ENCODE measurements around the gene TAF1D.
A peak's percentile ranks its signal among the peaks of the same experiment; 100 is the strongest.
"Not testable (repeated sequence)": the region's sequence is repeated elsewhere in the genome, so short reads cannot be mapped to it uniquely, and the experiment has no call there.

Gene TAF1D, protein sequence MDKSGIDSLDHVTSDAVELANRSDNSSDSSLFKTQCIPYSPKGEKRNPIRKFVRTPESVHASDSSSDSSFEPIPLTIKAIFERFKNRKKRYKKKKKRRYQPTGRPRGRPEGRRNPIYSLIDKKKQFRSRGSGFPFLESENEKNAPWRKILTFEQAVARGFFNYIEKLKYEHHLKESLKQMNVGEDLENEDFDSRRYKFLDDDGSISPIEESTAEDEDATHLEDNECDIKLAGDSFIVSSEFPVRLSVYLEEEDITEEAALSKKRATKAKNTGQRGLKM

DNA sequence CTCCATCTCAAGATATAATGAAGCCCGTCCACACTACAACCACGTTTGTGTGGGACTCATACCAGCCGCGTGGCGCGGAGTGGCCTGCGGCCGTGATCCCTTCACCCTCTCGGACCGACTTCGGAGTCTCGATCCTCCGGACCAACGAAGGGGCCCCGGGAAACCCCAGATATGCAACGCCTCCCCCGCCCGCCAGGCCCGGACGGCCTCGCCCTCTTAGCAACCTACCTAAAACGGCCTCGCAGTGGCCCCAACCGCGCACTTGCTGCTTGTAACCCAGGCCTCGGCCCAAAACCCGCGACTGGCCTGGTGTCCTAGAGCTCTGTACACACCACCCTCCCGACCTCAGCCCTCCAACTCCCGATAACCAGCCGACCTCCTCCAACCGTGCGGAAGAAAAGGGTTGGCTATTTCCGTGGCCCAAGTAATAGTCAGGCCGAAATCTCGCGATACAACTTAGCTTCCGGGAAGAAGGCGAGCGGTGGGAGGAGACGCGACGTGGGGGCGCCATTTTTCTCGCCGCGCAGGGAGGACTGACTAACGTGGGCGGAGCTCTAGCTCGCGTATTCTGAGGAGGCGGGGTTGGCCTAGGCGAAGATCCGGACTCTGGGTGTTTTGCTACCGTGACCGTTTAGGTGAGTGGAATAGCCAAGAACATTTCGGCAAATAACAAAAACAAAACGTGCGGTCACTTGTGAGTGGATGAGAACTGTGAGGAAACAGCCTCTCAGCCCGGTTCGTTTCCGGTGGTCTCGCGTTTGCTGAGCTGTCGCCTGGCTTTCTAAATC lies at the start of gene TAF1D, which contains the start of gene C11orf54:
Gene TAF1D, minus strand, starts transcription at position 402 of the 788 bp plus-strand sequence. CDS start 2,191 bp downstream, outside the sequence.
Gene C11orf54, plus strand, starts transcription at position 579 of the 788 bp plus-strand sequence. CDS start 5,722 bp downstream, outside the sequence.
- DNase-seq (ENCODE audit: low spot score), result peak; percentile 98

DNA sequence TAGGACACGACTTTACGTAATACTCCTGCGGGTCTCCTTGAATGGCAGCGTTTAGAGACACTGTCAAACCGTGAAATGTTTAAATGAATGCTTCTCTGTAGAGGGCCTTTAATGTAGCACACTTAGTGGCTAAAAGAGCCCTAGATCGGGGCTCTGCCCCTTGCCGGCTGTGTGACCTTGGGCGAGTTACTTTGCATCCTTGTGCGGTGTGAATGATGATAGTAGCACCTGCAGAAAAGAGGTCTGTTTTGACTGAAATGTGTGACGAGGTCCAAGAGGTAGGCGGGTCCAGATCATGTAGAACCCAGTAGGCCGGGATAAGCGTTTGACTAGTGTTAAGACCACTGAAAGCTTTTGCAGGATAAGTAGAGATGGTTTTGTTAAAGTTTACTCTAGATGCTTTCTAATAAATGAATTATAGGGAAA lies 43.7 kb upstream of the TAF1D start:
- no peak for DNase-seq (ENCODE audit: low spot score)

DNA sequence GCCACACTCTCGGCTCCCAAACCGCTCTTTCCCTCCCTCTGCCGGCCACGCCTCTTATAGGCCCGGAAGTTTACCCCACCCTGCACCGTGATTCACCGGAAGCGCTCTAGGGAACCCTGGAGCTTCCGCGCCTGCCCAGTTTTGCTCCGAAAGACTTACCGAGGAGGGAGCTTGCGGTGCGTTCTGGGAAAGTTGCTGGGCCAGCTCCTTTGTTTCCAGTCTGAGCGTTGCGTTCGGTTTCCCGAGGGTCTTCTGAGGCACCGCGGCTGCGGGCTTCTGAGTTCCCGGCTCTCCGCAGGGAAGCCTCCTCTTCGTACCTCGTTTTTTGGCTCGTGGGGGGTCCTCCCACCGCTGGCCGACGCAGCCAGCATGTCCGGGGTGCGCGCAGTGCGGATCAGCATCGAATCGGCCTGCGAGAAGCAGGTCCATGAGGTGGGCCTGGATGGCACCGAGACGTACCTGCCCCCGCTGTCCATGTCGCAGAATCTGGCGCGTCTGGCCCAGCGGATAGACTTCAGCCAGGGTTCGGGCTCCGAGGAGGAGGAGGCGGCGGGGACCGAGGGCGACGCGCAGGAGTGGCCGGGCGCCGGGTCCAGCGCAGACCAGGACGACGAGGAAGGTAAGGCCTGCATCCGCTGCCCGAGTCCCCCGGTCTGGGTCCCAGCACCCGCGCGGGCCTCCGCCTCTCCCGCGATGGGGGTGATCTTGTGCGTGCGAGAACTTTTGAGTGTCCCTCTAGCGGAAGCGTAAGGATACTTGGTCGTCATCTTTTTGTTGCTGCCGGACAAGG lies 43.0 kb upstream of the TAF1D start, which contains the start of gene MED17:
Gene MED17, plus strand, starts transcription at position 138 of the 790 bp plus-strand sequence. Its CDS starts 232 bp downstream, at position 370.
- DNase-seq (ENCODE audit: low spot score), result peak; percentile 99

DNA sequence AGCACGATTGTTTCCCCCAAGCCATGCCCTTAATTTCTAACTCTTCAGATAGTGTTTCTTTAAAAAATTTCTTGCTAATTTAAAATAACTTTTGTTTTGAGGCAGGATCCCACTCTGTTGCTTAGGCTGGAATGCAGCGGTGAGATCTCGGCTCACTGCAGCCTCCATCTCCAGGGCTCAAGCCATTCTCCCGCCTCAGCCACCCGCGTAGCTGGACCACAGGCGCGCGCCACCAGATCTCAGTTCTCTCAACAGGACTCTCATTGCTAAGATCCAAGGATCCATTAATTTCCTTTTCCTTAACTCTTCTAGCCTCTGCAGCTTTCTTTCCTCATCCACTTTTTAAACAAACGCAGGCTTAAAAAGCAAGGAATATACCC lies 42.5 kb upstream of the TAF1D start:
- DNase-seq (ENCODE audit: low spot score), result peak; percentile 13

DNA sequence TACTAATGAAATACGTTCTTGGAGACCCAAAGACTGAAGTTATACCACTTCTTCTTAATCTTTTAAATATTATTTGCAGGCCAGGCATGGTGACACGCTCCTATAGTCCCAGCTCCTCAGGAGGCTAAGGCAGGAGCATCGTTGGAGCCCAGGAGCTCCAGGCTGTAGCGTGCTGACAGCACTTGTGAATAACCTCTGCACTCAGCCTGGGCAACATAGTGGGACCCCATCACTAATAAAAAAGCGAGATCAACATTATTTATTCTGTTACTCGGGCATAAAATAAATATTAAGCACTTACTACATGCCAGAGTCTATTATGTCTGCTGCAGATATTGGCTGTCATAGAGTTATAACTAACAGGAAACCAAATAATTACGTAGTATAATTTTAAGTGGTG lies 42.1 kb upstream of the TAF1D start:
- DNase-seq (ENCODE audit: low spot score), result no peak

DNA sequence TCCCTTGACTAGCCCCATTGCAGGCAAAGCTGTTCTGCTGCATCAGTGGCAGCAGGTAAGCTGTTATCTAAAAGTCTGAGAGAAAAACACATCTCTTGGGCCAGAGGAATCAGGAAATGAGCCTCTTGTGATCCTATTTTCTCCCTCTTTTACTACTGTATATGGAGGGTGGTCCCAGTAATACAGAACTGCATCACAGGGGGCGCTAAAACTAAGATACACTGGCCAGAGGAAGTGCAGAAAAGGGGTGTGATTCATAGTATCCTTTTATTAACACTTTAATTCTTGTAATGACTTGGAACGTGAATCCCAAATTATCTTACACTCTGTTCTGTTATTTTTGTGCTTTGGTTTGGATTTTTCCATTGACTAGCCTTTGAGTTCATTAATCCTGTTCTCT lies 34.0 kb upstream of the TAF1D start:
- DNase-seq (ENCODE audit: low spot score), result no peak

DNA sequence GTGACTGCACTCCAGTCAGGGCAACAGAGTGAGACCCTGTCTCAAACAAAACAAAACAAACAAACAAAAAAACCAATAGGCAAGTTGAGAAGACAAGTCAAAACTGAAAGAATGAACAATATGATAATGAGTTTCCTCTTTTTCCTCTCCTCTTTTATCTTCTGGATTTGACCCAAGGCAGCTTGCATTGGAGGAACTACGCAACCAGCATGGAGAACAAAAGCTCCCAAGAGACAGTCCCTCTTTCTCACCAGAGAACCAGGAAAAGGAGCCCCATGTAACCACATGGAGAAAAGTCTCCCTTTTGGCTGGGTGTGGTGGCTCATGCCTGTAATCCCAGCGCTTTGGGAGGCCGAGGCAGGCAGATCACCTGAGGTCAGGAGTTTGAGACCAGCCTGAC lies 33.3 kb upstream of the TAF1D start:
- not testable (repeated sequence) for DNase-seq (ENCODE audit: low spot score)

DNA sequence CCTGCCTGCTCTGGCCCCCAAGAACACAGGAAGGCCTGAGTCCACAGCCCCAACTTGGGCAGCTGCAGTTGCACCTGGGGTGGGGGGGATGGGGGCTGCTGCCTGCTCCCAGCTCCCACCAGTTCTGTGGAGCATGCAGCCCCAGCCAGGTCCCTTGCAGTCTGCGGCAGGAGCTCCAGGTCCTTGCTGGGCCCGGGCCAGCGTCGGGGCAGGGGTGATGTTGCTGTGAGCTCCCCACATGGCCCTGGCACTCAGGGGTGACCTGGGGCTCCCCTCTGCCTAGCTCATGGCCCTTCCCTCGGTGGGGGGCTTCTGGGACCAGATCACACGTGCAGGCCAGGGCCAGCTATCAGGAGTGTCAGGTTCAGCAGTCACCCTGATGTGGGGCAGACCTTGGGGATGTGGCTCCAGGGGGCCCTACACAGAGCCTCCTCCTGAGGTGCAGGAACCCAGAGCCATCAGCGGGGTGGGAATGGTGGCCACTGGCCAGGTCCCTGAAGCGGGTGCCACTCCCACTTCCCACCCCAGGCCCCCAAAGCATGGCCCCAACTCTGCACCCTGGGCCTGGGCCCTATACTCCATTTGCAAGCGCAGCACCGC lies 32.4 kb upstream of the TAF1D start:
- DNase-seq (ENCODE audit: low spot score), result no peak

DNA sequence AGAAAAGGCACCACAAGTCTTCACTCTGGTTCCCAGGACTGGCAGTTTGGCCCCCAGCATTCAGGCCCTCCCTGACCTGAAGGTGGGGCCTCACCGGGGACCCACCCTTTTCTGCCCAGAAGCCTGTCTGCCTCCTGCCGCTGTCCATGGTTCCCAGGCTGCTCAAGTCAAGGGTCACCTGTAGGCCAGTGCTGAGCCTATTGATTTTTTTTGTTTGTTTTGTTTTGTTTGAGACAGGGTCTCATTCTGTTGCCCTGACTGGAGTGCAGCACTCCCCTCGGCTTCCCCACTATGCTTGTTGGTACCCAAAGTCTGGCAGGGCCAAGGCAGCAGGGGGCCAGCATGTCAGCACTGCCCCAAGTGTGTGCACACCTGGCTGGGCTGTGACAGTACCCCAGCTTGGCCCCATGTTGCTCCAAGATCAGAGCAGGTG lies 31.8 kb upstream of the TAF1D start:
- DNase-seq (ENCODE audit: low spot score), result no peak

DNA sequence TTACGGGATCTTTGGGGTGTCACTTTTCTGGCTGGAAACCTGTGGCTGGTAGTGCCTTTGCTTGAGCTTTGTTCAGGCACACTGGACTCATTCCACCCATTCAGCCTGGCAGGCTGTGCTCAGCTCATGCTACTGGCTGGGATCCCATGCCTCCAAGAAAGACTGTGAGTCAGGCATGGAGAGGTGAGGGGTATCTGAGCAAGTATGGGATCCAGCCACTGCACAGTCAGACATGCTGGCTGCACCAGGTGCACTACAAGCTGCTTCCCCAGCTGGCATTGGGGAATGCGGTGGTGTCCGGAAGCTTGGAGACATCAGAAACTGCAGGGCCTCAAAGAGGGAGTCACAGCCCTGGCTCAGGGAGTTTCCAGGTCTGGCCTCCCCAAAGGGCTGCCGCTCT lies 30.8 kb upstream of the TAF1D start:
- DNase-seq (ENCODE audit: low spot score), result no peak

DNA sequence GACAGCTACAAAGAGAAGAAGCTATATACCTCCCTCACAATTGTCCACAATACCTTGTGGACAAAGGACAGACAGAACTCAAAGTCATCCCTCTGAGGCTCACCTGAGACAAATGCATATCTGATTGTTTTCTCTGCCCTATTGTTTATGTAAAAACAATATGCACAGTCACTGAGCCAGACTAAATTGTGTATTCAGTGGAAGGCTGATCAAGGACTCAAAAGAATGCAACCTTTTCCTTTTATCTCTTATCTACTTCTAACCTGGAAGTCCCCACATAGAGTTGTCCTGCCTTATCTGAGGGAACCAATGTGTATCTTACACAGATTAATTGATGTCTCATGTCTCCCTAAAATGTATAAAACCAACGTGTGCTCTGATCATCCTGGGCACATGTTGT lies 28.9 kb upstream of the TAF1D start:
- no peak for DNase-seq (ENCODE audit: low spot score)

DNA sequence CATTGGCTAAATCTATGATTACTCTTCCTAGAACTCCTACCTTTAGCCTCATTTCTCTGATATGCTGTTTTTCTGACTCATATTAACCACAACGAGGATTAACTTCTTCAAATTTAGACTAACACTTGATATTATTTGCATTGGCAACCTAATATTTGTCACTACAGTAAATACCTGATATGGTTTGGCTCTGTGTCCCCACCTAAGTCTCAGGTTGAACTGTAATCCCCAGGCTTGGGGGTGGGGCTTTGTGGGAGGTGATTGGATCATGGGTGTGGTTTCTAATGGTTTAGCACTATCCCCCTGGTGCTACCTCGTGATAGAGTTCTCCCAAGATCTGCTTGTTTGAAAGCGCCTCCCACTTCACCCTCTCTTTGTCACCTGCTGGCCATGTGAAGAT lies 25.7 kb upstream of the TAF1D start:
- no peak for DNase-seq (ENCODE audit: low spot score)

DNA sequence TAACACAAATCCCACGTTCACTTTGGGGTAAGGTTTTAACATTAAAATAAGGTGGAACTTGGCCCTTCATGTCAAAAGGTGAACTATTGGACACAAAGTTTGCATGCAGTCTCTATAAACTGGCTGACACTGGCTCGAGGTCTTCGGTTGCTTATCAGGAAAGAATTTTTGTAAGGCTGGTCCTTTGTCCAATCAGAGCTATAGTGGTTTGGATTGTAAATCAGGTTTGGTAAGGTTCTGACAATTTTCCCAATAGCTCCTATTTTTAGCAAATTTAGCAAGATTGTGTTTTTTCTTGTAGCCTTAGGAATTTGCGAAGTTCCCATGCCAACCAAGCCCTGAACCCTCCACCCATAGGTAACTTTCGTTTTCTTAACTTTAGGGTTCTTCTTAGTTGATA lies 25.2 kb upstream of the TAF1D start:
- DNase-seq (ENCODE audit: low spot score), result no peak

DNA sequence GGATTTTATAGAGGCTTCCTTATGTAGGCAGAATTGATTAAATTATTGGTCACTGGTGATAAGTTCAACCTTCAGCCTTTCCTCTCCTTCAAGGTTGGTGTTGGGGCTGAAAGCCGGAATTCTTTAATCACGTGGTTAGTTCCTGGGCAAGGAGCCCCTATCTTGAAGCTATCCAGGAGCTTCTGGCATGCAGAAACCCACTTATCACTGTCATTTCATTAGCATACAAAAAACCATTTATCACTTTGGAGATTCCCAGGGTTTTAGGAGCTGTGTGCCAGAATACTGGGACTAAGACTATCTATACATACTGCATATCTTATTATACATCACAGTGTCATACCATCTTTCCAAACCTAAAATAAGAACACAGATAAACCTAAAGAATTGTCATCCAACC lies 24.3 kb upstream of the TAF1D start:
- no peak for DNase-seq (ENCODE audit: low spot score)

DNA sequence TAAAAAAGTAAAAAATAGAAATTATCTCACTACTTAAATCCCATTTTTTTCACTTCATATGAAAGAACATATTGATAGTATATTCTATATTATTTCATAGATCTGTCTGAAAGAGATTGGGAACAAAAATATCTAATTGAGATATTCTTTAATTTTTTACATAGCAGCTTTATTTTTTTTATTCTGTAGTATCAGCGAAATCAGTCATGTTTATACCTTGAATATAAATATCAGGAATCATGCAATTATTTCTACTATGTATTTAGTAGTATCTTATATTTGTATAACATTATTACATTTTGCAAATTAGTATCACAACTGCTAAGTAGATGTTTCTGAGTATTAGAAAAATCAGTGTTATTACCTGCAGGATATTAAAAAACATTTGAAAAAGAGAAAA lies 20.6 kb upstream of the TAF1D start:
- no peak for DNase-seq (ENCODE audit: low spot score)

DNA sequence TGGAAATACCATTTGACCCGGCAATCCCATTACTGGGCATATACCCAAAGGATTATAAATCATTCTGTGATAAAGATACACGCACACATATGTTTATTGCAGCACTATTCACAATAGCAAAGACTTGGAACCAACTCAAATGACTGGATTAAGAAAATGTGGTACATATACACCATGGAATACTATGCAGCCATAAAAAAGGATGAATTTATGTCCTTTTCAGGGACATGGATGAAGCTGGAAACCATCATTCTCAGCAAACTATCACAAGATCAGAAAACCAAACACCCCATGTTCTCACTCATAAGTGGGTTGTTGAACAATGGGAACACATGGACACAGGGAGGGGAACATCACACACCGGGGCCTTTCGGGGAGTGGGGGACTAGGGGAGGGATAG lies 17.8 kb upstream of the TAF1D start:
- DNase-seq (ENCODE audit: low spot score), result not testable (repeated sequence)

DNA sequence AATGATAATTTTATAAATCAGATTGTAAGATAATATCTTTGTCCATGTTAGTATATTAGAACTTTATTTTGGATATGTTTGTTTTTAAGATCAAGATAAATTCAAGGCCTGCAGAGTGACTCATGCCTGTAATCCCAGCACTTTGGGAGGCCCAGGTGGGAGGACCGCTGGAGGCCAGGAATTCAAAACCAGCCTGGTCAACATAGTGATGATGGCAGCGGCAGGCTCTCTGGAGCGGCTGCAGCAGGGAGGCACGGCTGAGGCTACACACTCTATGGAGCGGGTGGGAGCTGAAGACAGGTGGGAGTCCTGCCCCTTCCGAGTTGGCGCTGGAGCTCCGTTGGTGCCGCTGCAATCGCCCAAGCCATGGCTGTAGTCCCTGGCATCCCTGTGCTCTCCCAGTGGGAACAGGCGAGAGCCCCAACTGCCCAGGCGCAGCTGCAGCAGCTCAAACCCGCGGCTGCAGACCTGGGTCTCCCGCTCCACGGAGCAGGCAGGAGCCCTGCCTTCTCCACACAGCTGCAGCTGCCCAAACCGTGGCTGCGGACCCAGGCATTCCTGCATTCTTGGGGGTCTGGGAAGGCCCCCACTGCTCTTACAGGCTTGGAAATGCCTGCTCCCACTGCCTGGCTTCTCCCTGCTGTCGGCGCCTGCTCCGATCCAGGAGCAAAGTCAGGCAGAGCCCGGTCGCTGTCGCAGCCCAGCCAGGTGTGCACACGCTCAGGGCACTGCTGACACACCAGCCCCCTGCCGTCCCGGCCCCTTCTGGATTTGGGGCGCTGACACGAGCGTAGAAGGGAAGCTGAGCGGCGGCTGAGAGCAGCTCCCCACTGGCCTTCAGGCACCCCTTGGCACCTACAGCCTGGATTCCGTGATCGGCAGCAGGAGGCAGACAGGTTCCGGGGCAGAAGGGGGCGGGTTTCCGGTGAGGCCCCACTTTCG lies 16.9 kb upstream of the TAF1D start:
- DNase-seq (ENCODE audit: low spot score), result no peak

DNA sequence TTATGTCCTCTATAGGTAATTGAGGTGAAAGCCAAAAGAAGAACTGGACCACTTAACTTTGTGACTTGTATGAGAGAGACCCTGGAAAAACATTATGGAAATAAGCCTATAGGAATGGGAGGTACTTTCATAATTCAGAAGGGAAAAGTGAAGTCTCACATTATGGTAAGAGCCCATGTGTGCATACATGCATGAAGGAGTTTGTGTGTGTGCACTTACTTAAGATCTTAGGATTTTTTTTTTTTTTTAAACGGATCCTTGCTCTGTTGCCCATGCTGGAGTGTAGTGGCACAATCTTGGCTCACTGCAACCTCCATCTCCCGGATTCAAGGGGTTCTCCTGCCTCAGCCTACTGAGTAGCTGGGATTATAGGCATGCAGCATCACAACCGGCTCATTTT lies 16.0 kb upstream of the TAF1D start:
- no peak for DNase-seq (ENCODE audit: low spot score)

DNA sequence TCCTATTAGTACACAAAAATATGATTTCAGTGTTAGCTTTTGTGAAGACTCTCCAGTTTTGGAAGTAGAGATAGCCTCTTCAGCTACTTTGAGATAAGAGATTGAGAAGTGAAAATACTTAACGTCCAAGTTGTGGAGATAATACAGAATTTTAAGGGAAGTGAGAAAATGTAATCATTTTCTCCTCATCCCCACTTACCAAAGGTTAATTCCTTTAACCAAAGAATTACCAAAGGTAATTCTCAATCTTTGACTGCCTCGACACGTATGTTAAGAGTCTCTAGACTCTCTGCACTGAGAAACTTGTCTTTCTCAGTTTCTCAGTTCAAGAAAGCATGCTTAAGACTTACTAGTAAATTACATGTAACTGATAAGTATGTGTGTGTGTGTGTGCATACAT lies 15.5 kb upstream of the TAF1D start:
- DNase-seq (ENCODE audit: low spot score), result no peak

DNA sequence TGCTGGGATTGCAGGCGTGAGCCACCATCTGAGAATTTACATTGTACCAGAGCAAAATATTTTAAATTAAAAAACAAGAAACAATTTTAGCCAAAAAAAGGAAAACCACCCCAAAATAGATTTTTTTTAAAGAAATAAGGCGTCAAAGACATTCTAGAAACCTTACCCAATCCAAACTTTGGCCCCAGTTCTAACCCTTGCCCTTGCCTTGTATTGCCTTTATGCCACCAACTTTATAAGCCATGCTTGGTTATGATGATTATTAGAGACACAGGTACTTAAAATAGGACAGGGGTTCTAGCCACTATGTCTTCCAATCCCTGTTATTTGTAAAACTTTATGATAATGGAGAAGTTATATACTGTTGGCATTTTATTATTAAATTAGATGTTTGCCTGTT lies 11.9 kb upstream of the TAF1D start:
- DNase-seq (ENCODE audit: low spot score), result no peak

DNA sequence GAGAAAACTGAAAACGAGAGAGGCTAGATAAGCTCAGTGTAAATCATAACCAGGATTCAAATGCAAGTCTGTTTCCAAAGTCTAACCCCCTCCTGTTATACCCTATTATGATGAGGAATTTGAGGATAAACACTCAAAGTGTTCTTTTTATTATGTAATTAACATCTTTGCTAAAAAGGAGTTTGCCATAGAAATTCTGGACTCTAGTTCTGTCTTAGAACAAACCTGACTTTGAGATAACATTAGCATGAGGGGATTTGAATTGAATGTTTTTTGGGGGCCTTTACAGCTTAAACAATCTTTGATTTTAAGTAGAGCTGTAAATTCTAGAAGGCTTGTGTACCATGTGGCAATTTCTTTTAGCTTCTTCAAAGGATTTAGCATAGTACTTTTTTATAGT lies 9.7 kb upstream of the TAF1D start:
- no peak for DNase-seq (ENCODE audit: low spot score)
